Thyroid gland (tissue), 4 donors: ENCODE data around the gene GRK2.

Source experiments
- CTCF ChIP-seq, 6 experiments: fragments of 200-600 bp in 3 of 6; fragments of 450-650 bp in 3 of 6; sonication (generic) in 3 of 6; IDR thresholded peaks; one replicate each; pipeline ENCODE4 v1.5.1; 2016 to 2019; ENCODE audit warnings: antibody characterized with exemption in 6 of 6, mild to moderate bottlenecking in 2 of 6, inconsistent platforms in 1 of 6, moderate library complexity in 1 of 6
- POLR2A ChIP-seq, 2 donors: fragments of 450-650 bp; IDR thresholded peaks; one replicate each; pipeline ENCODE4 v1.6.1; 2017; ENCODE audit warnings: antibody characterized with exemption in 2 of 2, mild to moderate bottlenecking in 2 of 2, moderate library complexity in 1 of 2

DNA sequence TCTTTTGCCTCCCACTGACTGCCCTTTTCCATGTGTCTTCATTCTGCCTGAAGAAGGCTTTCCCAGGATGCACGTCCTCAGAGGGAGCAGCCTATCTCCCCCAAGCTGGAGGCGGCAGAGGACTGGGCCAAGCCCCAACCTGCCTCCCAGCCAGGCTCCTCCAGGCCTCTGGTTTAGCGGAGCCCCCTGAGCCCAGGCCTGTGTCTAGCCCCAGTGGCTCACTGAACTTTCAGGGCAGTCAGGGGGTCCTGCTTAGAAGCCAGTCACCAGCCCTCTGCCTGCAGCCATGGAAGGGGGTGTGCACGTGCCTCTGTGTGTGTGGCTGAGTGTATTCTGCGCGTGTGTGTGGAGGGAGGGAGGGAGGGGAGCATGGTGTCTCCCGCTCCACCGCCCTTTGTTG is 10.4 kb upstream of the GRK2 start:
- no peak for TF ChIP-seq CTCF (IDR thresholded peaks at IDR 0.05)
- TF ChIP-seq POLR2A (IDR thresholded peaks at IDR 0.05), result no peak
